Lung (tissue), 12 donors: ENCODE results near the gene RNF150. TPM values are rescaled to one million over a fixed set of nuclear protein-coding genes. Genes with fewer than 3 reads are reported as not detected.

Experiments used
- ATAC-seq: fragments of 200-7000 bp; cut with Tn5 transposase; one replicate; pipeline ENCODE4 v1.9.1; 2020; ENCODE audit warnings: moderate number of reproducible peaks; ENCODE audit not compliant: insufficient read depth, low FRiP score
- DNase-seq, 3 donors: peaks; one replicate each; pipeline ENCODE4 v3.0.0-alpha.2; 2013 to 2017
- H3K27ac ChIP-seq, 2 donors: one replicate each; pipeline ENCODE4 v1.5.1; 2013; ENCODE audit warnings: mild to moderate bottlenecking in 2 of 2, moderate library complexity in 2 of 2, control low read depth in 1 of 2, inconsistent platforms in 1 of 2, low read depth in 1 of 2, low read length in 1 of 2
- H3K27me3 ChIP-seq, 3 donors: one replicate each; pipeline ENCODE4 v1.5.1; 2013; ENCODE audit warnings: low read length in 2 of 3; ENCODE audit not compliant: control insufficient read depth in 3 of 3, insufficient read depth in 3 of 3
- H3K36me3 ChIP-seq, 4 donors: one replicate each; pipeline ENCODE4 v1.5.1; 2013; ENCODE audit warnings: low read length in 4 of 4, mild to moderate bottlenecking in 1 of 4, moderate library complexity in 1 of 4; ENCODE audit not compliant: control insufficient read depth in 4 of 4, insufficient read depth in 4 of 4
- H3K4me1 ChIP-seq, 5 donors: one replicate each; pipeline ENCODE4 v1.5.1; 2013; ENCODE audit warnings: low read length in 5 of 5, mild to moderate bottlenecking in 2 of 5, moderate library complexity in 1 of 5; ENCODE audit not compliant: control insufficient read depth in 5 of 5, insufficient read depth in 5 of 5
- H3K4me3 ChIP-seq: one replicate; pipeline ENCODE4 v1.5.1; 2013; ENCODE audit warnings: mild to moderate bottlenecking, control low read depth, moderate library complexity
- H3K9ac ChIP-seq, 2 donors: one replicate each; pipeline ENCODE4 v1.5.1; 2013; ENCODE audit warnings: low read length in 2 of 2, control low read depth in 1 of 2; ENCODE audit not compliant: insufficient read depth in 1 of 2
- H3K9me3 ChIP-seq, 4 donors: one replicate each; pipeline ENCODE4 v1.5.1; 2013; ENCODE audit warnings: low read length in 3 of 4, mild to moderate bottlenecking in 1 of 4, moderate library complexity in 1 of 4; ENCODE audit not compliant: control insufficient read depth in 4 of 4, insufficient read depth in 3 of 4
- WGBS, 2 donors: extraction: QIAGEN DNeasy Blood & Tissue Kit; methylation state at CpG; one replicate each; pipeline ENCODE4 v1.1.7; 2013; 5-methylcytosine and 5-hydroxymethylcytosine counted together
- polyA plus RNA-seq, 2 donors: library from polyadenylated mRNA; stranded (reverse); fragments of 200-250 nt; gene quantifications; one replicate each; pipeline ENCODE4 v1.2.1, GENCODE V29; 2013
- total RNA-seq, 2 donors: library from RNA; depleted of rRNA in 1 of 2; stranded (reverse); fragments of >200 nt in 1 of 2; gene quantifications; one replicate each; pipeline ENCODE4 v1.2.1, GENCODE V29; 2014 to 2021
- TF ChIP-seq, protein P1 (sequence below): IDR thresholded peaks from 2 replicates; pipeline ENCODE4 v1.5.1; 2012; ENCODE audit warnings: mild to moderate bottlenecking; ENCODE audit errors: control extremely low read depth, extremely low read depth
- donor health status: control.
- donor health status: control.
- donor health status: Bipolar disorder and iron deficiency.
- donor health status: healthy.
- donor health status: DM: yes; HTN: yes; CAD: no.

Gene RNF150
- total and polyA plus RNA-seq, 4 donors, result 0.18 to 19.3 (median 2.1) TPM

DNA sequence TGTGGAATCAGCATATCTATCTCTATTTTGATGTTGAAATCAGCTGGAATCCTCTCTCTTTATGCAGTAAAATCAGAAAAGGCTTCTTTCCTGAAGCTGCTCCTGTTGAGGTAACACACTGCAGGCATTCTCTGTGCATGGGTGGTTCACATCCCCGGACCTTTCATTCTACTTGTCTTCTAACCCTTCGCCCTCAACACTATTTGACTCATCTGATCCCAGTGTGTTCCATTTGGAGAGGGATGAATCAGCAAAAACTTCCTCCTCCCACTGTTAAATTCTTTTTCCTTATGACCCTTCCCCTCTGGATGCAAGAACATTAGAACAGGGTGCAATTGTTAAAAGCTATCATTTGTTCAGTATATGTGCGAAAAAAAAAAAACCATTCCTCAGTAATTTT is 67.4 kb downstream of the RNF150 start:
- Histone ChIP-seq H3K9ac (no peak overlapping the region), H3K27ac (no peak overlapping the region), H3K27me3 (no peaks in the 10 kb centered on the region), H3K4me3 (no peak overlapping the region), H3K9me3 (no peaks in the 10 kb centered on the region), H3K36me3 (no peaks in the 10 kb centered on the region), H3K4me1 (peaks cover 0 to 7% (median 0%) of the 10 kb centered on the region in 5 donors)
- 92 to 93% methylated on average over 3 of the region's 3 CpGs for WGBS, 2 donors
- TF ChIP-seq, protein P1, sequence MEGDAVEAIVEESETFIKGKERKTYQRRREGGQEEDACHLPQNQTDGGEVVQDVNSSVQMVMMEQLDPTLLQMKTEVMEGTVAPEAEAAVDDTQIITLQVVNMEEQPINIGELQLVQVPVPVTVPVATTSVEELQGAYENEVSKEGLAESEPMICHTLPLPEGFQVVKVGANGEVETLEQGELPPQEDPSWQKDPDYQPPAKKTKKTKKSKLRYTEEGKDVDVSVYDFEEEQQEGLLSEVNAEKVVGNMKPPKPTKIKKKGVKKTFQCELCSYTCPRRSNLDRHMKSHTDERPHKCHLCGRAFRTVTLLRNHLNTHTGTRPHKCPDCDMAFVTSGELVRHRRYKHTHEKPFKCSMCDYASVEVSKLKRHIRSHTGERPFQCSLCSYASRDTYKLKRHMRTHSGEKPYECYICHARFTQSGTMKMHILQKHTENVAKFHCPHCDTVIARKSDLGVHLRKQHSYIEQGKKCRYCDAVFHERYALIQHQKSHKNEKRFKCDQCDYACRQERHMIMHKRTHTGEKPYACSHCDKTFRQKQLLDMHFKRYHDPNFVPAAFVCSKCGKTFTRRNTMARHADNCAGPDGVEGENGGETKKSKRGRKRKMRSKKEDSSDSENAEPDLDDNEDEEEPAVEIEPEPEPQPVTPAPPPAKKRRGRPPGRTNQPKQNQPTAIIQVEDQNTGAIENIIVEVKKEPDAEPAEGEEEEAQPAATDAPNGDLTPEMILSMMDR, result no peak
- ATAC-seq, result no peak
- no peak for DNase-seq

DNA sequence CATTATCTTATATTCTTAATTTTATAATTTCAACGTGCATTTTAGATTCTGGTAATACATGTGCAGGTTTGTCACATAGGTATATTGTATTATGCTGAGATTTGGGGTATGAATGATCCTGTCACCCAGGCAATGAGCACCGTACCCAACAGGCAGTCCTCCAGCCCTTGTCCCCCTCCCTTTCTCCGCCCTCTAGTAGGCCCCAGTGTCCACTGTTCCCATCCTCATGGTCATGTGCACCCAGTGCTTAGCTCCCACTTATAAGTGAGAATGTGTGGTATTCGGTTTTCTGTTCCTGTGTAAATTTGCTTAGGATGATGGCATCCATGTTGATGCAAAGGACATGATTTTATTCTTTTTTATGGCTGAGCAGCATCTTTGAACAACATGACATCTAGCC is 70.6 kb downstream of the RNF150 start:
- H3K9ac ChIP-seq, result no peak overlapping the region
- H3K4me3 ChIP-seq, result no peak overlapping the region
- no peaks in the 10 kb centered on the region for H3K36me3 ChIP-seq
- no peak overlapping the region for H3K27ac ChIP-seq
- peaks cover 0 to 10% (median 0%) of the 10 kb centered on the region in 5 donors for H3K4me1 ChIP-seq
- no peaks in the 10 kb centered on the region for H3K9me3 ChIP-seq
- ATAC-seq (no peak), DNase-seq (no peak)
- TF ChIP-seq, protein P1, result no peak
- WGBS, 2 donors, result 77 to 89% methylated on average over 4 of the region's 4 CpGs
- H3K27me3 ChIP-seq, result no peaks in the 10 kb centered on the region

DNA sequence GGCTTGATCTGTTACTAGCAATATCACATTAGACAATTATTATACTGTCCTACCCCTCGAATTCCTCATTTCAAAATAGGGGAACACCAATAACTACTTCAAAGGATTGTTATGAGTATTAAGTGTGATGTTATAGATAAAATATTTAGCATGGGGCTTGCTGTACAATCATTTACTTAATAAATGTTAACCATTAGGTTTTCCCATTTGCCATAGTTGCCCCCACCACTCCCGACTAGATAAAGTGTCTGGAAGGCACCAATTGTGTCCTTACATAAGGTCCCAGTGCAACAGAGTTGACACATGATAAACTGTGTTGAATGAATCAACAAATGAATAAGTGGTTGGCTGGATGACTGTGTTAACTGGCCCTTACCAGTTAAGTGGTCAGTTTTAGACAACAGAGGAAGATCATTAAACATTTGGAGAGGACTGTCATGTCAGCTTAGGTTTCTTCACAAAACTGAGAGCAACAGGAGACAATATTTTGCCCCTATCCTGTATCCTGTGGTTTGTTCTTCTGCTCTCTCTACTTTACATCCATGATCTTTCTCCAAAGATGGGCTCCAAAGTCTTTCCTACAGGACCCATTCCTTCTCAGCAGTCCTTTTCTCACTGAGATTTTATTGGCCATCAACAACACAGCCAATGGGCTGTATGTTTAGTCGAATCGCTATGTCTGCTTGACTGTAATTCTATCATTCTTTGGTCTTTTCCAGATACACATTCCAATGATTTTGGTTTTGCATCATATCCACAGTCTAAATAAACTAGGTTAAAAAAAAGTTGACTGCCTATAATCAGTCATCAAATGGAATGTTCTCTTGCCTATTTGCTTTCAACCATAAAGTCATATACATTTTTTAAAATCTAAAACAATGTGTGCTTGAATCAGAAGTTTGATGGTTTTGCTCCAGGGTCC is 74.4 kb downstream of the RNF150 start:
- Histone ChIP-seq H3K9ac (no peak overlapping the region), H3K36me3 (no peaks in the 10 kb centered on the region), H3K9me3 (no peaks in the 10 kb centered on the region), H3K27me3 (no peaks in the 10 kb centered on the region), H3K27ac (no peak overlapping the region), H3K4me3 (no peak overlapping the region), H3K4me1 (peaks cover 0 to 10% (median 0%) of the 10 kb centered on the region in 5 donors)
- TF ChIP-seq, protein P1, result no peak
- no peak for ATAC-seq
- DNase-seq, result no peak
- 75% methylated on average over 4 of the region's 4 CpGs for WGBS, 2 donors
